ENCODE data around the gene RSPO1.

DNA sequence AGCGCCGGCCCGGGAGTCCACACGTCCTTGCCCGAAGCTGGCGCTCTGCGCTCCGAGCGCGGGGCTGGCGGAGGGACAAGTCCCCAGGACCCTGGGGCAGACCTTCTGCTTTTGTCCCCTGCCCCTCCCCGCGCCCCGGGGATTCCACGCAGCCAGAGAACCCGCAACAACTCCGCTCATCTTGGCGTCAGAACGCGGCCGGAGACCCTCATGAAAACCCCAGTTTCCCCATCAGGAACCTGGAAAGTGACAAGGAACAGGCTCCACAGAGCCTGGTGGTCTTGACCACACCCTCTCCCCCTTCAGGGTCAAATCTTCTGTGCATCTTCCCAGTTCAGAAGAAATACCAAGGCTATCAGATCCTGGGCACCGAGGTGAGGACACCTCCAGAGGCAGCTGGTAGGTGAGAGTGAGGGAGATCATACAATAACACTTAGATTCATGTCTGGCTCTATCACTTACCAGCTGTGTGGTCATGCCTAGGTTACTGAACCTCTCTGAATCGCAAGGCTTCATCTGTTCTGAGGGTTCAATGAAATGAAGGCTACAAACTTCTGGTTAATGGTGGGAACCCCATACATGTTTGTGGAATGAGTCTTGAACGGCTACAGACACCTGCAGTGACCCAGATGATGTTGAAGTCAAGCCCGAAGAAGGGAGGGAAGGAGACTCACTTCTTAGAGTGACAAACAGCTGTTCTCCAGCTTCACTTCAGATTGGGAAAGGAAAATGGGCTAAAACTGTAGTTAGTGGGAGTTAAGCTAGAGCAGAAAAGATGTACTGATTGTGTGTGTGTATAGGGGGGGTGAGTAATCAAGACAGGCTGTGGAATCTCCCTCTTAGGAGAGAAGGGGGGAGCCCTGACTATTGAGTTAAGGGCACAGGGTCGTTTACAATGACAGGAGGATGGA lies 555 bp upstream of the RSPO1 start:
- TF ChIP-seq, protein P1, sequence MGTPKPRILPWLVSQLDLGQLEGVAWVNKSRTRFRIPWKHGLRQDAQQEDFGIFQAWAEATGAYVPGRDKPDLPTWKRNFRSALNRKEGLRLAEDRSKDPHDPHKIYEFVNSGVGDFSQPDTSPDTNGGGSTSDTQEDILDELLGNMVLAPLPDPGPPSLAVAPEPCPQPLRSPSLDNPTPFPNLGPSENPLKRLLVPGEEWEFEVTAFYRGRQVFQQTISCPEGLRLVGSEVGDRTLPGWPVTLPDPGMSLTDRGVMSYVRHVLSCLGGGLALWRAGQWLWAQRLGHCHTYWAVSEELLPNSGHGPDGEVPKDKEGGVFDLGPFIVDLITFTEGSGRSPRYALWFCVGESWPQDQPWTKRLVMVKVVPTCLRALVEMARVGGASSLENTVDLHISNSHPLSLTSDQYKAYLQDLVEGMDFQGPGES (IDR thresholded peaks at IDR 0.05), result no peak
- TF ChIP-seq, protein P2, sequence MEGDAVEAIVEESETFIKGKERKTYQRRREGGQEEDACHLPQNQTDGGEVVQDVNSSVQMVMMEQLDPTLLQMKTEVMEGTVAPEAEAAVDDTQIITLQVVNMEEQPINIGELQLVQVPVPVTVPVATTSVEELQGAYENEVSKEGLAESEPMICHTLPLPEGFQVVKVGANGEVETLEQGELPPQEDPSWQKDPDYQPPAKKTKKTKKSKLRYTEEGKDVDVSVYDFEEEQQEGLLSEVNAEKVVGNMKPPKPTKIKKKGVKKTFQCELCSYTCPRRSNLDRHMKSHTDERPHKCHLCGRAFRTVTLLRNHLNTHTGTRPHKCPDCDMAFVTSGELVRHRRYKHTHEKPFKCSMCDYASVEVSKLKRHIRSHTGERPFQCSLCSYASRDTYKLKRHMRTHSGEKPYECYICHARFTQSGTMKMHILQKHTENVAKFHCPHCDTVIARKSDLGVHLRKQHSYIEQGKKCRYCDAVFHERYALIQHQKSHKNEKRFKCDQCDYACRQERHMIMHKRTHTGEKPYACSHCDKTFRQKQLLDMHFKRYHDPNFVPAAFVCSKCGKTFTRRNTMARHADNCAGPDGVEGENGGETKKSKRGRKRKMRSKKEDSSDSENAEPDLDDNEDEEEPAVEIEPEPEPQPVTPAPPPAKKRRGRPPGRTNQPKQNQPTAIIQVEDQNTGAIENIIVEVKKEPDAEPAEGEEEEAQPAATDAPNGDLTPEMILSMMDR (IDR thresholded peaks at IDR 0.05 in 2 of 3, conservative IDR thresholded peaks at IDR 0.05 in 1 of 3; ENCODE audit: control insufficient read depth in 2 of 3, extremely low read depth in 1 of 3, insufficient read depth in 1 of 3, low read depth in 3 of 3, low read length in 3 of 3), result no peak
- TF ChIP-seq, protein P3, sequence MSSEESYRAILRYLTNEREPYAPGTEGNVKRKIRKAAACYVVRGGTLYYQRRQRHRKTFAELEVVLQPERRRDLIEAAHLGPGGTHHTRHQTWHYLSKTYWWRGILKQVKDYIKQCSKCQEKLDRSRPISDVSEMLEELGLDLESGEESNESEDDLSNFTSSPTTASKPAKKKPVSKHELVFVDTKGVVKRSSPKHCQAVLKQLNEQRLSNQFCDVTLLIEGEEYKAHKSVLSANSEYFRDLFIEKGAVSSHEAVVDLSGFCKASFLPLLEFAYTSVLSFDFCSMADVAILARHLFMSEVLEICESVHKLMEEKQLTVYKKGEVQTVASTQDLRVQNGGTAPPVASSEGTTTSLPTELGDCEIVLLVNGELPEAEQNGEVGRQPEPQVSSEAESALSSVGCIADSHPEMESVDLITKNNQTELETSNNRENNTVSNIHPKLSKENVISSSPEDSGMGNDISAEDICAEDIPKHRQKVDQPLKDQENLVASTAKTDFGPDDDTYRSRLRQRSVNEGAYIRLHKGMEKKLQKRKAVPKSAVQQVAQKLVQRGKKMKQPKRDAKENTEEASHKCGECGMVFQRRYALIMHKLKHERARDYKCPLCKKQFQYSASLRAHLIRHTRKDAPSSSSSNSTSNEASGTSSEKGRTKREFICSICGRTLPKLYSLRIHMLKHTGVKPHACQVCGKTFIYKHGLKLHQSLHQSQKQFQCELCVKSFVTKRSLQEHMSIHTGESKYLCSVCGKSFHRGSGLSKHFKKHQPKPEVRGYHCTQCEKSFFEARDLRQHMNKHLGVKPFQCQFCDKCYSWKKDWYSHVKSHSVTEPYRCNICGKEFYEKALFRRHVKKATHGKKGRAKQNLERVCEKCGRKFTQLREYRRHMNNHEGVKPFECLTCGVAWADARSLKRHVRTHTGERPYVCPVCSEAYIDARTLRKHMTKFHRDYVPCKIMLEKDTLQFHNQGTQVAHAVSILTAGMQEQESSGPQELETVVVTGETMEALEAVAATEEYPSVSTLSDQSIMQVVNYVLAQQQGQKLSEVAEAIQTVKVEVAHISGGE (CRISPR knock-in tag; IDR thresholded peaks at IDR 0.05), result no peak
- TF ChIP-seq EGR1 (IDR thresholded peaks at IDR 0.05; ENCODE audit: borderline replicate concordance in 1 of 2, low read depth in 2 of 2, low read length in 2 of 2), result no peak
- TF ChIP-seq SREBF1 (IDR thresholded peaks at IDR 0.05; ENCODE audit: low read length), result no peak
- no peak for TF ChIP-seq GABPA (IDR thresholded peaks at IDR 0.05; ENCODE audit: low read depth)
- no peak for TF ChIP-seq ZNF207 (IDR thresholded peaks at IDR 0.05; ENCODE audit: borderline replicate concordance)
- TF ChIP-seq, protein P4, sequence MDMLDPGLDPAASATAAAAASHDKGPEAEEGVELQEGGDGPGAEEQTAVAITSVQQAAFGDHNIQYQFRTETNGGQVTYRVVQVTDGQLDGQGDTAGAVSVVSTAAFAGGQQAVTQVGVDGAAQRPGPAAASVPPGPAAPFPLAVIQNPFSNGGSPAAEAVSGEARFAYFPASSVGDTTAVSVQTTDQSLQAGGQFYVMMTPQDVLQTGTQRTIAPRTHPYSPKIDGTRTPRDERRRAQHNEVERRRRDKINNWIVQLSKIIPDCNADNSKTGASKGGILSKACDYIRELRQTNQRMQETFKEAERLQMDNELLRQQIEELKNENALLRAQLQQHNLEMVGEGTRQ (IDR thresholded peaks at IDR 0.05; ENCODE audit: borderline replicate concordance, low read depth, low read length), result no peak
- TF ChIP-seq CREM (IDR thresholded peaks at IDR 0.05; ENCODE audit: low read depth), result no peak
- TF ChIP-seq, protein P5, sequence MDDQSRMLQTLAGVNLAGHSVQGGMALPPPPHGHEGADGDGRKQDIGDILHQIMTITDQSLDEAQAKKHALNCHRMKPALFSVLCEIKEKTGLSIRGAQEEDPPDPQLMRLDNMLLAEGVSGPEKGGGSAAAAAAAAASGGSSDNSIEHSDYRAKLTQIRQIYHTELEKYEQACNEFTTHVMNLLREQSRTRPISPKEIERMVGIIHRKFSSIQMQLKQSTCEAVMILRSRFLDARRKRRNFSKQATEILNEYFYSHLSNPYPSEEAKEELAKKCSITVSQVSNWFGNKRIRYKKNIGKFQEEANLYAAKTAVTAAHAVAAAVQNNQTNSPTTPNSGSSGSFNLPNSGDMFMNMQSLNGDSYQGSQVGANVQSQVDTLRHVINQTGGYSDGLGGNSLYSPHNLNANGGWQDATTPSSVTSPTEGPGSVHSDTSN (IDR thresholded peaks at IDR 0.05; ENCODE audit: insufficient replicate concordance, low read depth, low read length), result no peak
